Activated naive CD4-positive, alpha-beta T cell (primary cell): ENCODE results near the gene CDC42BPA.
A peak's percentile ranks its signal among the peaks of the same experiment; 100 is the strongest.

ENCODE experiments used
- DNase-seq, 4 experiments: peaks; one replicate each; lab custom pipeline; 2025; lab: John Stamatoyannopoulos, UW

Gene CDC42BPA

GRCh38 chr1:226990133-226990716, 328.1 kb downstream of the CDC42BPA start:
- peak in 1 of 4 experiments; percentile 44 for DNase-seq

- DNase-seq = no peak
Measured at GRCh38 chr1:226989085-226989920, 329.0 kb downstream of the CDC42BPA start.

GRCh38 chr1:226988334-226988666, 330.0 kb downstream of the CDC42BPA start:
- no peak for DNase-seq

- DNase-seq = no peak
Measured at GRCh38 chr1:226987623-226988333, 330.5 kb downstream of the CDC42BPA start.

- DNase-seq = no peak
Measured at GRCh38 chr1:226987179-226987536, 331.1 kb downstream of the CDC42BPA start.

GRCh38 chr1:226986496-226987178, 331.7 kb downstream of the CDC42BPA start:
- DNase-seq = no peak

- no peak for DNase-seq
Measured at GRCh38 chr1:226985839-226986463, 332.3 kb downstream of the CDC42BPA start.

- DNase-seq = no peak
Measured at GRCh38 chr1:226985239-226985838, 333.0 kb downstream of the CDC42BPA start.

- no peak for DNase-seq
Measured at GRCh38 chr1:226984521-226985238, 333.6 kb downstream of the CDC42BPA start.

GRCh38 chr1:226983992-226984364, 334.3 kb downstream of the CDC42BPA start:
- no peak for DNase-seq

GRCh38 chr1:226983247-226983991, 334.9 kb downstream of the CDC42BPA start:
- no peak for DNase-seq

- DNase-seq = no peak
Measured at GRCh38 chr1:226982451-226983177, 335.7 kb downstream of the CDC42BPA start.

GRCh38 chr1:226981838-226982237, 336.5 kb downstream of the CDC42BPA start:
- no peak for DNase-seq

- no peak for DNase-seq
Measured at GRCh38 chr1:226981386-226981817, 336.9 kb downstream of the CDC42BPA start.

- DNase-seq = no peak
Measured at GRCh38 chr1:226980565-226981385, 337.5 kb downstream of the CDC42BPA start.

- no peak for DNase-seq
Measured at GRCh38 chr1:226980122-226980560, 338.2 kb downstream of the CDC42BPA start.

GRCh38 chr1:226979517-226980121, 338.7 kb downstream of the CDC42BPA start:
- no peak for DNase-seq

- no peak for DNase-seq
Measured at GRCh38 chr1:226979115-226979516, 339.2 kb downstream of the CDC42BPA start.
